GM12878 (cell line): Measurements from ENCODE around the gene ASIC2. TPM values are rescaled to one million over a fixed set of nuclear protein-coding genes. Genes with fewer than 3 reads are reported as not detected.

Experiments used
- ATAC-seq: fragments of 200-7000 bp; cut with Tn5 transposase; 3 replicates; pipeline ENCODE4 v1.9.1; 2020; ENCODE audit warnings: mild to moderate bottlenecking, moderate library complexity
- BruUV-seq: library from RNA; stranded (reverse); fragments of 400-500 nt; replicated peaks from 2 replicates; lab custom pipeline; 2021; lab: Mats Ljungman, UMichigan
- CTCF ChIA-PET: fragments of 300-600 bp; sonication (Branson Sonifier 250); formaldehyde crosslinking; extraction: SDS; loops from one replicate; lab custom pipeline; 2021; ENCODE audit warnings: inconsistent platforms; lab: Yijun Ruan, JAX
- POLR2A ChIA-PET: fragments of 350-600 bp; formaldehyde crosslinking; extraction: SDS; loops from one replicate; lab custom pipeline; 2021; ENCODE audit warnings: inconsistent platforms; lab: Charles Lee
- RAD21 ChIA-PET: fragments of 300-600 bp; sonication (Branson Sonifier 250); formaldehyde crosslinking; loops from one replicate; lab custom pipeline; 2023; ENCODE audit warnings: antibody characterized with exemption; ENCODE audit not compliant: unreplicated experiment; lab: Charles Lee
- SMC1A ChIA-PET: fragments of 300-600 bp; sonication (Branson Sonifier 250); formaldehyde crosslinking; loops from one replicate; lab custom pipeline; 2023; ENCODE audit not compliant: unreplicated experiment, uncharacterized antibody; lab: Charles Lee
- DNase-seq: peaks from one replicate; pipeline ENCODE4 v3.0.0-alpha.2; 2011; ENCODE audit warnings: low read depth, low spot score
- FAIRE-seq: peaks from 3 replicates; lab custom pipeline; 2011; peaks lifted over from hg19 to GRCh38; lab: Jason Lieb, UNC
- H2AFZ ChIP-seq: 2 replicates; pipeline ENCODE4 v1.6.0; 2011; ENCODE audit warnings: low read depth, low read length, control low read depth; ENCODE audit not compliant: control insufficient read depth
- H3K27ac ChIP-seq: 2 replicates; pipeline ENCODE4 v1.5.1; 2011; ENCODE audit warnings: control low read depth; ENCODE audit not compliant: control insufficient read depth, insufficient read depth
- H3K27me3 ChIP-seq, 2 experiments: replicated peaks in 1 of 2; 2 replicates each; pipeline versions ENCODE4 v1.6.0 to v1.6.1; 2011; ENCODE audit warnings: low read length in 1 of 2; ENCODE audit not compliant: control insufficient read depth in 2 of 2, insufficient read depth in 2 of 2
- H3K36me3 ChIP-seq, 2 experiments: 2 replicates each; pipeline ENCODE4 v1.5.1; 2011; ENCODE audit warnings: low read length in 1 of 2; ENCODE audit not compliant: control insufficient read depth in 2 of 2, insufficient read depth in 2 of 2
- H3K4me1 ChIP-seq: 2 replicates; pipeline ENCODE4 v1.6.1; 2011; ENCODE audit warnings: mild to moderate bottlenecking, low read length, moderate library complexity, mixed read lengths; ENCODE audit not compliant: control insufficient read depth, insufficient read depth
- H3K4me2 ChIP-seq: 2 replicates; pipeline ENCODE4 v1.6.0; 2011; ENCODE audit warnings: control low read depth; ENCODE audit not compliant: control insufficient read depth, insufficient read depth
- H3K4me3 ChIP-seq: fragments of 200-600 bp; sonication (generic); 2 replicates; pipeline ENCODE4 v1.5.1; 2016
- H3K79me2 ChIP-seq: 2 replicates; pipeline ENCODE4 v1.6.0; 2011; ENCODE audit warnings: low read length; ENCODE audit not compliant: control insufficient read depth, insufficient read depth
- H3K9ac ChIP-seq: 2 replicates; pipeline ENCODE4 v1.8.0; 2011; ENCODE audit warnings: low read length, control low read depth, mixed read lengths; ENCODE audit not compliant: control insufficient read depth, insufficient read depth
- H3K9me3 ChIP-seq: replicated peaks from 3 replicates; pipeline ENCODE4 v1.5.1; 2011; ENCODE audit warnings: mild to moderate bottlenecking, low read length; ENCODE audit not compliant: control insufficient read depth, insufficient read depth
- H4K20me1 ChIP-seq: 2 replicates; pipeline ENCODE4 v1.6.0; 2011; ENCODE audit not compliant: control insufficient read depth, insufficient read depth
- CREB1 ChIP-seq: IDR thresholded peaks from 2 replicates; pipeline ENCODE4 v1.6.1; 2012; ENCODE audit warnings: low read depth, mild to moderate bottlenecking, inconsistent platforms
- TAF1 ChIP-seq: IDR thresholded peaks from 2 replicates; pipeline ENCODE4 v1.6.1; 2011; ENCODE audit warnings: mild to moderate bottlenecking, low read depth, low read length, borderline replicate concordance
- ZBTB11 ChIP-seq: fragments of 450-650 bp; formaldehyde crosslinking; IDR thresholded peaks from 2 replicates; pipeline ENCODE4 v1.5.0; 2022; ENCODE audit warnings: mild to moderate bottlenecking, missing genetic modification characterization
- ZBTB4 ChIP-seq: fragments of 450-650 bp; formaldehyde crosslinking; IDR thresholded peaks from 2 replicates; pipeline ENCODE4 v1.4.0; 2022; ENCODE audit warnings: mild to moderate bottlenecking, moderate library complexity
- in situ Hi-C: fragments of 300-500 bp; cut with MboI; formaldehyde crosslinking; loops from 9 replicates; pipeline ENCODE4 v1.14.3; 2018; ENCODE audit warnings: mixed read lengths
- intact Hi-C: fragments of 100-400 bp; cut with micrococcal nuclease; formaldehyde crosslinking; loops from one replicate; pipeline ENCODE4 v1.14.2; 2022; ENCODE audit not compliant: unreplicated experiment
- polyA plus RNA-seq, 11 experiments: library from polyadenylated mRNA; depleted of rRNA in 4 of 11; unstranded in 6 of 11; stranded (reverse) in 5 of 11; fragments of >200 nt; fragmentation: Nextera tagmentation in 4 of 11; fragmentation: Illumina TruSeq in 1 of 11; extraction: Ambion mirVana in 4 of 11; extraction: Trizol in 1 of 11; gene quantifications; 1 replicate in 1 of 11; 2 replicates in 10 of 11; pipeline versions ENCODE4 v1.2.1 to v1.2.3, GENCODE V29; 2011 to 2016; ENCODE audit warnings: inconsistent platforms in 2 of 11, missing spikeins in 2 of 11, low read depth in 1 of 11
- total RNA-seq, 4 experiments: library from RNA; depleted of rRNA in 3 of 4; stranded (reverse); fragments of >200 nt in 3 of 4; fragmentation: Illumina TruSeq in 1 of 4; extraction: Trizol in 1 of 4; gene quantifications; 2 replicates each; pipeline versions ENCODE4 v1.2.1 to v1.2.3, GENCODE V29; 2013 to 2021
- TF ChIP-seq, protein P1 (sequence below), 3 experiments: IDR thresholded peaks in 2 of 3; conservative IDR thresholded peaks in 1 of 3; 2 replicates each; pipeline ENCODE4 v1.5.1; 2011; ENCODE audit warnings: low read depth in 3 of 3, low read length in 3 of 3, mild to moderate bottlenecking in 3 of 3, control low read depth in 2 of 3, moderate library complexity in 2 of 3, inconsistent platforms in 1 of 3, mixed read lengths in 1 of 3; ENCODE audit not compliant: control insufficient read depth in 2 of 3, insufficient read depth in 1 of 3; ENCODE audit errors: extremely low read depth in 1 of 3
- TF ChIP-seq, protein P2 (sequence below): IDR thresholded peaks from 2 replicates; pipeline ENCODE4 v1.6.1; 2011; ENCODE audit warnings: mild to moderate bottlenecking, low read depth, low read length, moderate library complexity; ENCODE audit not compliant: insufficient replicate concordance

ASIC2 gene
- total and polyA plus RNA-seq, 10 of the 15 experiments (the other 5 are each of a cell fraction or from before 2014, with no cell fraction given): not detected

GRCh38 chr17:33086878-33087277 lies 206.2 kb downstream of the ASIC2 start:
- Histone ChIP-seq H3K4me2 (no peak overlapping the region), H3K9ac (no peak overlapping the region), H3K27ac (no peak overlapping the region), H3K79me2 (no peaks in the 10 kb centered on the region), H3K27me3 (peaks cover 0 to under 1% of the 10 kb centered on the region in 2 experiments; a peak in 2 of 4 replicates), H3K9me3 (no peaks in the 10 kb centered on the region), H3K4me1 (no peaks in the 10 kb centered on the region), H3K4me3 (no peak overlapping the region), H3K36me3 (no peaks in the 10 kb centered on the region), H2AFZ (no peak overlapping the region), H4K20me1 (no peaks in the 10 kb centered on the region)
- TF ChIP-seq, protein P1, sequence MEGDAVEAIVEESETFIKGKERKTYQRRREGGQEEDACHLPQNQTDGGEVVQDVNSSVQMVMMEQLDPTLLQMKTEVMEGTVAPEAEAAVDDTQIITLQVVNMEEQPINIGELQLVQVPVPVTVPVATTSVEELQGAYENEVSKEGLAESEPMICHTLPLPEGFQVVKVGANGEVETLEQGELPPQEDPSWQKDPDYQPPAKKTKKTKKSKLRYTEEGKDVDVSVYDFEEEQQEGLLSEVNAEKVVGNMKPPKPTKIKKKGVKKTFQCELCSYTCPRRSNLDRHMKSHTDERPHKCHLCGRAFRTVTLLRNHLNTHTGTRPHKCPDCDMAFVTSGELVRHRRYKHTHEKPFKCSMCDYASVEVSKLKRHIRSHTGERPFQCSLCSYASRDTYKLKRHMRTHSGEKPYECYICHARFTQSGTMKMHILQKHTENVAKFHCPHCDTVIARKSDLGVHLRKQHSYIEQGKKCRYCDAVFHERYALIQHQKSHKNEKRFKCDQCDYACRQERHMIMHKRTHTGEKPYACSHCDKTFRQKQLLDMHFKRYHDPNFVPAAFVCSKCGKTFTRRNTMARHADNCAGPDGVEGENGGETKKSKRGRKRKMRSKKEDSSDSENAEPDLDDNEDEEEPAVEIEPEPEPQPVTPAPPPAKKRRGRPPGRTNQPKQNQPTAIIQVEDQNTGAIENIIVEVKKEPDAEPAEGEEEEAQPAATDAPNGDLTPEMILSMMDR (IDR thresholded peaks at IDR 0.05 in 2 of 3, conservative IDR thresholded peaks at IDR 0.05 in 1 of 3; ENCODE audit: control insufficient read depth in 2 of 3, extremely low read depth in 1 of 3, insufficient read depth in 1 of 3, low read depth in 3 of 3, low read length in 3 of 3): no peak
- TF ChIP-seq CREB1 (no peak), ZBTB4 (CRISPR knock-in tag) (no peak), TAF1 (no peak), ZBTB11 (CRISPR knock-in tag) (no peak)
- TF ChIP-seq, protein P2, sequence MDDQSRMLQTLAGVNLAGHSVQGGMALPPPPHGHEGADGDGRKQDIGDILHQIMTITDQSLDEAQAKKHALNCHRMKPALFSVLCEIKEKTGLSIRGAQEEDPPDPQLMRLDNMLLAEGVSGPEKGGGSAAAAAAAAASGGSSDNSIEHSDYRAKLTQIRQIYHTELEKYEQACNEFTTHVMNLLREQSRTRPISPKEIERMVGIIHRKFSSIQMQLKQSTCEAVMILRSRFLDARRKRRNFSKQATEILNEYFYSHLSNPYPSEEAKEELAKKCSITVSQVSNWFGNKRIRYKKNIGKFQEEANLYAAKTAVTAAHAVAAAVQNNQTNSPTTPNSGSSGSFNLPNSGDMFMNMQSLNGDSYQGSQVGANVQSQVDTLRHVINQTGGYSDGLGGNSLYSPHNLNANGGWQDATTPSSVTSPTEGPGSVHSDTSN: no peak
- SMC1A ChIA-PET: interaction anchor here (0.6 kb wide), 1 partner anchor 413 kb away, joined by 3 read pairs; no protein-coding TSS in a partner anchor
- FAIRE-seq: no peak
- no peak for DNase-seq
- RAD21 ChIA-PET: no interaction called here
- POLR2A ChIA-PET: no interaction called here
- in situ Hi-C loops (no loop called here), intact Hi-C loops (no loop called here)
- no TSS peak for BruUV-seq
- CTCF ChIA-PET: no interaction called here
- ATAC-seq: no peak
